ENCODE results near the gene ARHGEF3. TPM values are rescaled to one million over a fixed set of nuclear protein-coding genes. Genes with fewer than 3 reads are reported as not detected.

ARHGEF3 gene
- total RNA-seq, 1 experiment from 2014 or later: 4.4 TPM

DNA sequence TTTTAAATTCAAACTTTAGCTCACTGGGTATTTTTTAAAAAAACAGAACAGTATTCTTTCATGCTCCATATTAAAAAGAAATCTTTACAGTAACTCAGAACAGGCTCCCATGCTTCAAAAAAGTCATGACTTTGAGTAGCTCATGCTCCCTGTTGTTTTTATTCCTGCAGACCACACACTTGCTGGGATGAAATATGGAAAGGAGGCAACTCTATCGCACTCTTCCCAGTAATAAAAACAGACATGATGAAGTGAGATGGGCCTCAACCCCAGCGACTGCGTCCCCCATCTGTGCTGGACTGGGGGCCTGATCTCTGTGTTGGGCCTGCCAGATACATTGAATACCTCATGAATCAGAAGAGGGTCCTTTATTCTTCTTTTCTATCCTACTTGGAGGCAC, 58.9 kb downstream of the ARHGEF3 start:
- no peak overlapping the region for H3K4me2 ChIP-seq (ENCODE audit: insufficient read depth, insufficient read length, low read length)
- no peaks in the 10 kb centered on the region for H4K20me1 ChIP-seq (ENCODE audit: control insufficient read depth, insufficient read depth, insufficient read length)
- no peak overlapping the region for H3K27ac ChIP-seq (ENCODE audit: insufficient read length, low read depth, low read length)
- H3K4me1 Mint-ChIP-seq: no peaks in the 10 kb centered on the region; a peak in 1 of 4 replicates
- no peak overlapping the region for H4K5ac ChIP-seq (ENCODE audit: insufficient read length, low read depth, low read length)
- TF ChIP-seq, protein P1, sequence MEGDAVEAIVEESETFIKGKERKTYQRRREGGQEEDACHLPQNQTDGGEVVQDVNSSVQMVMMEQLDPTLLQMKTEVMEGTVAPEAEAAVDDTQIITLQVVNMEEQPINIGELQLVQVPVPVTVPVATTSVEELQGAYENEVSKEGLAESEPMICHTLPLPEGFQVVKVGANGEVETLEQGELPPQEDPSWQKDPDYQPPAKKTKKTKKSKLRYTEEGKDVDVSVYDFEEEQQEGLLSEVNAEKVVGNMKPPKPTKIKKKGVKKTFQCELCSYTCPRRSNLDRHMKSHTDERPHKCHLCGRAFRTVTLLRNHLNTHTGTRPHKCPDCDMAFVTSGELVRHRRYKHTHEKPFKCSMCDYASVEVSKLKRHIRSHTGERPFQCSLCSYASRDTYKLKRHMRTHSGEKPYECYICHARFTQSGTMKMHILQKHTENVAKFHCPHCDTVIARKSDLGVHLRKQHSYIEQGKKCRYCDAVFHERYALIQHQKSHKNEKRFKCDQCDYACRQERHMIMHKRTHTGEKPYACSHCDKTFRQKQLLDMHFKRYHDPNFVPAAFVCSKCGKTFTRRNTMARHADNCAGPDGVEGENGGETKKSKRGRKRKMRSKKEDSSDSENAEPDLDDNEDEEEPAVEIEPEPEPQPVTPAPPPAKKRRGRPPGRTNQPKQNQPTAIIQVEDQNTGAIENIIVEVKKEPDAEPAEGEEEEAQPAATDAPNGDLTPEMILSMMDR (conservative IDR thresholded peaks at IDR 0.05): no peak
- H2AFZ ChIP-seq (ENCODE audit: low read length): no peak overlapping the region
- no peak overlapping the region for H4K91ac ChIP-seq (ENCODE audit: insufficient read length, low read depth, low read length)
- no peak overlapping the region for H3K23ac ChIP-seq (ENCODE audit: insufficient read length, low read depth, low read length)
- H3K79me2 ChIP-seq (ENCODE audit: insufficient read depth, low read length): no peaks in the 10 kb centered on the region
- no peaks in the 10 kb centered on the region for H3K23me2 ChIP-seq (ENCODE audit: insufficient read length, low read depth, low read length, poor library complexity, severe bottlenecking)
- no peak overlapping the region for H3K4me3 Mint-ChIP-seq
- no peaks in the 10 kb centered on the region for H3K27me3 ChIP-seq (ENCODE audit: insufficient read depth, low read length)
- H2BK12ac ChIP-seq (ENCODE audit: insufficient read length, low read depth, low read length): no peak overlapping the region
- no peak overlapping the region for H3T11ph ChIP-seq (ENCODE audit: low read length)
- H3K18ac ChIP-seq (ENCODE audit: insufficient read length, low read depth, low read length): no peak overlapping the region
- H2BK15ac ChIP-seq (ENCODE audit: low read depth, low read length): no peak overlapping the region
- H3K27me3 Mint-ChIP-seq (ENCODE audit: low read depth): no peaks in the 10 kb centered on the region
- H3K14ac ChIP-seq (ENCODE audit: insufficient read depth, low read length): no peak overlapping the region
- no peak overlapping the region for H2BK120ac ChIP-seq (ENCODE audit: low read depth, low read length, poor library complexity, severe bottlenecking)
- H3K4me1 ChIP-seq (ENCODE audit: insufficient read depth, low read length): no peaks in the 10 kb centered on the region
- no peaks in the 10 kb centered on the region for H3K79me1 ChIP-seq (ENCODE audit: insufficient read depth, low read depth, low read length, poor library complexity, severe bottlenecking)
- H3K27ac Mint-ChIP-seq: no peak overlapping the region; a peak in 1 of 7 replicates
- DNase-seq: no peak
- H3K36me3 Mint-ChIP-seq (ENCODE audit: insufficient read depth in 1 of 3, low read depth in 3 of 3): no peaks in the 10 kb centered on the region
- no peak overlapping the region for H3K56ac ChIP-seq (ENCODE audit: insufficient read length, low read depth, low read length)
- no peak overlapping the region for H2AK5ac ChIP-seq (ENCODE audit: insufficient read length, low read length)
- H3K9me3 ChIP-seq (ENCODE audit: control insufficient read depth, low read depth, low read length): no peaks in the 10 kb centered on the region
- WGBS (ENCODE audit: extremely low coverage, insufficient read length, low lambda C conversion rate): no CpG with 5 or more reads among the region's 3 CpGs
- H4K8ac ChIP-seq (replicated peaks; ENCODE audit: insufficient read length, low read depth, low read length): no peak overlapping the region
- no peak overlapping the region for H3K9ac ChIP-seq (ENCODE audit: extremely low read depth, insufficient read length, low read length)
- H2BK5ac ChIP-seq (ENCODE audit: insufficient read length, low read length): no peak overlapping the region
- no peak overlapping the region for H2BK20ac ChIP-seq (ENCODE audit: low read depth, low read length, poor library complexity, severe bottlenecking)
- no peak overlapping the region for H3K4ac ChIP-seq (ENCODE audit: low read depth, low read length)
- no peaks in the 10 kb centered on the region for H3K9me3 Mint-ChIP-seq
